SJSA1 (cell line): ENCODE data around the gene TIGIT. TPM values are rescaled to one million over a fixed set of nuclear protein-coding genes. Genes with fewer than 3 reads are reported as not detected.

Source experiments
- DNase-seq, 2 experiments: peaks; one replicate each; pipeline ENCODE4 v3.0.0-alpha.2; 2015 to 2020; ENCODE audit warnings: low spot score in 2 of 2, low read depth in 1 of 2
- H3K27ac ChIP-seq: fragments of 250-450 bp; sonication (Bioruptor Pico); 2 replicates; pipeline ENCODE4 v1.5.1; 2020; ENCODE audit warnings: mild to moderate bottlenecking, moderate library complexity
- H3K27me3 ChIP-seq: fragments of 250-450 bp; sonication (Bioruptor Pico); replicated peaks from 2 replicates; pipeline ENCODE4 v1.5.1; 2020; ENCODE audit warnings: mild to moderate bottlenecking, moderate library complexity
- H3K36me3 ChIP-seq: fragments of 250-450 bp; sonication (Bioruptor Pico); 2 replicates; pipeline ENCODE4 v1.5.1; 2020; ENCODE audit warnings: mild to moderate bottlenecking
- H3K4me1 ChIP-seq: fragments of 250-450 bp; sonication (Bioruptor Pico); replicated peaks from 2 replicates; pipeline ENCODE4 v1.6.1; 2021; ENCODE audit warnings: mild to moderate bottlenecking
- H3K4me3 ChIP-seq: fragments of 250-450 bp; sonication (Bioruptor Pico); 2 replicates; pipeline ENCODE4 v1.5.1; 2020; ENCODE audit warnings: mild to moderate bottlenecking
- H3K9me3 ChIP-seq: fragments of 250-450 bp; sonication (Bioruptor Pico); replicated peaks from 2 replicates; pipeline ENCODE4 v1.5.1; 2020; ENCODE audit warnings: mild to moderate bottlenecking
- total RNA-seq: library from RNA; depleted of rRNA; stranded (reverse); fragments of >200 nt; shearing (Covaris generic); gene quantifications from 2 replicates; pipeline ENCODE4 v1.2.3, GENCODE V29; 2014

TIGIT gene
- total RNA-seq, 1 experiment from 2014 or later = not detected

DNA sequence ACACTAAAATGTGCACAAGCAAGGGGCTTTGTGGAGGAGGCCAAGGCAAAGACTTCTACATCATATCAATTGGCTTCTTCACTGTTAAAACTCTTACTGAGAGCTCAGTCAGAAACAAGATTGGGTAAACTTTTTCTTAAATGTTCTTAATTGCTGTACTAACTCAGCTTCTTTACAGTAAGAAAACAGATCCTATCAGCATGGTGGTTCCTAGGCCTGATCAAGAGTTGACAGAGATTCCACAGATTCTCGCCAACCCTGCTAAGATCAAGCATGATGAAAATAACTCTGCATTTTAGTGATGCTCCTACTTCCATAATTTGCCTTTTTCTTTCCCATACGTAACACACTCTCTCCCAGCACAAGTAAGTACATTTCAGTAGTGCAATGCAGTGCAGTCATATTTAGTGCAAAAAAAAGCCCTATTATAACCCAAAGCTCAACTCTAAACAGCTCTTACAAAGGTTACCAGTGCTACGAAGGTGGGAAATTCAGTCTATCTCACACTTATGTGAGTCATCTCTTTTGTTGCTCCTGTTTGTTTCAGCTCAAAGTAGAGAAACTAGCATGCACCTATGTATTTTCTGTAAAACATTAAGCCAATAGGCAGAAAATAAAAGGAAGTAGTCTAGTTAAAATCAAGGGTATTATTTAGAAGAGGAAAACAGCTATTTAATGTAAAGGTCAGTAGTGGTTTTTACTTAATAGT lies 29.9 kb downstream of the TIGIT start:
- Histone ChIP-seq H3K4me3 (no peak overlapping the region), H3K27ac (no peak overlapping the region), H3K27me3 (no peaks in the 10 kb centered on the region), H3K4me1 (peaks cover 11% of the 10 kb centered on the region; the same call in 1 of the 2 replicates), H3K9me3 (no peaks in the 10 kb centered on the region), H3K36me3 (peaks cover 3% of the 10 kb centered on the region)
- DNase-seq = no peak

GRCh38 chr3:114327665-114328064 lies 33.8 kb downstream of the TIGIT start:
- DNase-seq = no peak

GRCh38 chr3:114328345-114328744 lies 34.5 kb downstream of the TIGIT start:
- no peaks in the 10 kb centered on the region for H3K4me1 ChIP-seq

More at GRCh38 chr3:114327665-114328064, 33.8 kb downstream of the TIGIT start:
- peaks cover 10% of the 10 kb centered on the region for H3K36me3 ChIP-seq
- H3K27me3 ChIP-seq = no peaks in the 10 kb centered on the region
- no peak overlapping the region for H3K4me3 ChIP-seq
- H3K9me3 ChIP-seq = no peaks in the 10 kb centered on the region
- H3K4me1 ChIP-seq = no peaks in the 10 kb centered on the region
- H3K27ac ChIP-seq = no peak overlapping the region

GRCh38 chr3:114329823-114330222 lies 36.0 kb downstream of the TIGIT start:
- H3K4me3 ChIP-seq = no peak overlapping the region
- peaks cover 15% of the 10 kb centered on the region; the same call in 1 of the 2 replicates for H3K36me3 ChIP-seq
- H3K9me3 ChIP-seq = no peaks in the 10 kb centered on the region
- no peak overlapping the region for H3K27ac ChIP-seq
- DNase-seq = no peak
- no peaks in the 10 kb centered on the region for H3K4me1 ChIP-seq
- no peaks in the 10 kb centered on the region for H3K27me3 ChIP-seq

More at GRCh38 chr3:114328345-114328744, 34.5 kb downstream of the TIGIT start:
- H3K9me3 ChIP-seq = no peaks in the 10 kb centered on the region
- no peak overlapping the region for H3K4me3 ChIP-seq
- H3K27ac ChIP-seq = no peak overlapping the region
- no peak for DNase-seq
- H3K27me3 ChIP-seq = no peaks in the 10 kb centered on the region
- peaks cover 15% of the 10 kb centered on the region; the same call in 1 of the 2 replicates for H3K36me3 ChIP-seq

- no peaks in the 10 kb centered on the region for H3K9me3 ChIP-seq
- H3K27ac ChIP-seq = no peak overlapping the region
- H3K4me1 ChIP-seq = no peaks in the 10 kb centered on the region
- H3K27me3 ChIP-seq = no peaks in the 10 kb centered on the region
- H3K36me3 ChIP-seq = peaks cover 18% of the 10 kb centered on the region; the same call in 1 of the 2 replicates
- H3K4me3 ChIP-seq = no peak overlapping the region
- DNase-seq = no peak
Measured at GRCh38 chr3:114331007-114331406, 37.2 kb downstream of the TIGIT start.

DNA sequence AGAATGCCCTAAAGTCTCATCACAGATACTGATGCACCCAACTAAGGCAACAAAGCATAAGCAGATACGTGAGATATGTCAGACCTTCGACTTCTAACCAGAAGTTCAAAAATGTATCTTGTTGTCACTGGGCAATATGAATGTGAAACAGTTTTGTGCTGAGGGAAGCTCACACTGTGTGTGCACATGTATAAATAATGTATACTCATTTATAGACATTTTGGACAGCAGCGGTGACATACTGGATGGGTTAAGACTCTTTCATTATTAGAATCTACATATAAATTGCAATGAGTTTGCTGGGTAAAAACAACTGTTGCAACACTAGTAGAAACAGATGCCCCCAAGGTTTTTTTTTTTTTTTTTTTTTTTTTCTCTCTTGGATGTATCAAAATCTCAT lies 37.9 kb downstream of the TIGIT start:
- Histone ChIP-seq H3K4me1 (no peaks in the 10 kb centered on the region), H3K27me3 (no peaks in the 10 kb centered on the region), H3K36me3 (peaks cover 18% of the 10 kb centered on the region; the same call in 1 of the 2 replicates), H3K9me3 (no peaks in the 10 kb centered on the region), H3K4me3 (no peak overlapping the region), H3K27ac (no peak overlapping the region)
- DNase-seq = no peak

DNA sequence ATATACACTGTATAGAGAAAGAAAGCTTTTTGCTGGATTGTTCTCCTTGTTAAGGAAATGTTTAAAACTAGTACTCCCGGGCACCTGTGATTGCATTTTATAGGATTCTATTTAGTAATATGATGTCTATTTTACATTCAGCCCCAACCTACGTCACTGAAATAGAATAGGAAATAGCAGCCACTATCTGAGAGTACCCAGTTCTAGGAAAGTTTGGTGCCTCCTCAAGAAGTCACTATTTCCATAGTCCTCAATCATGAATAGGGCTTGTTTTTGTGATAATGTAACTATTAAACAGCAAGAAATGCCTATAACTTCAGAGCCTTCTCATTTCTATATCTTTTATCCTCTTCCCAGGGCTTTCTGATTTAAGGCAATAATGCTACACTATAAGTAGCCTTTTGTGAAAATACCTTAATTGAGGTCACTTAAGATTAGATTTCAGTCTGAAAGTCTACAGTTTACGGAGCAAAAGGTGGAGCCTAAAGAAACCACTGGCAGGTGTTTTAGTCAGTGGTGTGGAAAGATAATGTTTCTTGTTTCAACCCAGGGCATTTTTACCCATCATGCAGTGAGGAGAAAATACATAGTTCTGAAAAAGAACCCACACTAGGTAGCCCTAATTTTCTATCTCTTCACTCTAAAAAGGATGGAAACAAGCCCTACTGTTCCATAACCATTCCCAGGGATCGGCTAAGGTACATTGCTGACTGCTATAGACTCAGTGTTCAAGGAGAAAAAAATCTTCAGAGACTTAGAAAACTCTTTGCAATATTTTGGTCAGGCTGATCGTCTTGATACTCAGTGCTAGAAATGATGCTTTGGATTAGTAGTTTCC lies 38.7 kb downstream of the TIGIT start:
- no peaks in the 10 kb centered on the region for H3K9me3 ChIP-seq
- H3K4me3 ChIP-seq = no peak overlapping the region
- no peaks in the 10 kb centered on the region for H3K27me3 ChIP-seq
- H3K4me1 ChIP-seq = no peaks in the 10 kb centered on the region
- H3K27ac ChIP-seq = no peak overlapping the region
- no peak for DNase-seq
- H3K36me3 ChIP-seq = peaks cover 18% of the 10 kb centered on the region; the same call in 1 of the 2 replicates

DNA sequence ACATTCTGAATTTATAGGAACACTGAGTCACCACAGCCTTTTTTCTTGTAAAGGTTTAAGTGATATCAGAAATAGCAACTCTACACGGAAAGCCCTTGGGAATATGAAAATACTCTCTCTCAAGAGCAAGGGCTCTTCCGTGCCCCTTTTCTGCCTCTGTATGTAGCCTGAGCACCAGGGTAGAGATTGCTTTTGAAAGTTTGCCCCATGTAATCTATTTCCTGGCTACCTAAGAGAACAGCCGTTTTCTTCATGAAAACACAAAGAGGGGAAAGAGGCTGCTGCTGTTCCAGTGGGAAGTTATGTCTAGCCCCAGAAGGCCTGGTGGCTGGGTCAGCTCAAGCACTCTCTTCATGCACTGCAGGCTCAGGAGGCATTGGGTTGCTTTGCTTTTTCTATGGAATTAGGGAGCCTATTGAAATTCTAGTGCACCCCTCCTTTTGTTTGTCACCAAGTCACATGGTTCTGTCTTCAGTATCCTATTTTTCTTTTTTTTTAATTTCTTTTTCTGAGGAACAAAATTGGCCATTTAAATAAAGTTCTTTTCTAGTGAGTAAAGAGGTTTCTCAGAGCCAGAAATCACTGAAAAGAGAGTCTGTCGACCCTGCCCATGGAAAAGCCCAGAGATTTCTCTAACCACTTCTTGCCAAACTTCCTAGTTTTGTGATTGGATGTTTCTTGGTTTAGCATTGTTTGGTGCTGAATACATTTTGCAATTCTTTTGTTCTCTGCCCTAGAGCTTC lies 39.5 kb downstream of the TIGIT start:
- Histone ChIP-seq H3K9me3 (no peaks in the 10 kb centered on the region), H3K36me3 (peaks cover 18% of the 10 kb centered on the region; the same call in 1 of the 2 replicates), H3K4me1 (no peaks in the 10 kb centered on the region), H3K27me3 (no peaks in the 10 kb centered on the region), H3K27ac (no peak overlapping the region), H3K4me3 (no peak overlapping the region)
- no peak for DNase-seq

DNA sequence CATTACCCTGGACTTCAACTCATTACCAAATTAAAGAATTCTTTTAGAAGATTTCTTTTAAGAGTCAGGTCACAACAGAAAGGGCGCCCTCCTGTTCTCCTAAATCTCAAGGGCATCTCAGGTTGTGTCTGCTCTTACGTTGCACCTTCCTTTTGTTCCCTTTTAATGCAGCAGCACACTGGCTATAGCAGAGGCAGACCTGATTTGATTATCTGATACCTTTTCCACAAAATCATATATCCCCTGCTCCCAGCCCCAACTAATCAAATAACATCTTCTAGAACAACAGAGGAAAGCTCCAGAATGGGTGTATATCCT lies 40.1 kb downstream of the TIGIT start:
- H3K4me1 ChIP-seq = no peaks in the 10 kb centered on the region
- no peak overlapping the region for H3K27ac ChIP-seq
- H3K36me3 ChIP-seq = peaks cover 18% of the 10 kb centered on the region
- DNase-seq = no peak
- no peak overlapping the region for H3K4me3 ChIP-seq
- no peaks in the 10 kb centered on the region for H3K27me3 ChIP-seq
- no peaks in the 10 kb centered on the region for H3K9me3 ChIP-seq

DNA sequence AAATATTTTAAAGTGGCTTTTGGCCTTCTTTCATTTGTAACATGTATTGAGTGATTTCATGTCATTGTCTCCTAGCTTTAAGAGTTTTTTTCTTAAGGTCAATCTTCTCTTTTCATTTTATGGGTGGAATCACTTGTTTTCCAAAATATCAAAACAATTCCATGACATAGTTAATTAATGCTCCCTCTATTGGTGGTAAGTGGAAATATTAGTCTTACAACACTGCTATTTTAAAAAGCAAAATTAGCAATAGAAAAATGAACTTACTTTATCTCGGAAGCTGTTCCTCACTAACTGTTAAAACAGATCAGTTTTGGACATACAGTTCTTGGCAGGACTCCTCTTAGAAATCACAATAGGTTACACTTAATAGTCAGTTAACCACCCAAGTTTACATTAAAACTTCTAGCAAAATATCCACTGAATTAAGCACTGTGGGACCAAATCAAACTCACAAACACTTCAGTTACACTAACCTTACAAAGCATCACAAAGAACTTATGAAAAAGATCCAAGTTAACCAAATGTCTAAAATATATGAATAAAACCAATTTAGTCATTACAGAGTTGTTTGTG lies 42.4 kb downstream of the TIGIT start:
- DNase-seq = no peak
- Histone ChIP-seq H3K36me3 (peaks cover 24% of the 10 kb centered on the region), H3K27me3 (no peaks in the 10 kb centered on the region), H3K4me1 (no peaks in the 10 kb centered on the region), H3K27ac (no peak overlapping the region), H3K9me3 (no peaks in the 10 kb centered on the region), H3K4me3 (no peak overlapping the region)

GRCh38 chr3:114336857-114337256 lies 43.0 kb downstream of the TIGIT start:
- no peak overlapping the region for H3K4me3 ChIP-seq
- H3K9me3 ChIP-seq = no peaks in the 10 kb centered on the region
- H3K36me3 ChIP-seq = peaks cover 21% of the 10 kb centered on the region
- H3K4me1 ChIP-seq = no peaks in the 10 kb centered on the region
- H3K27me3 ChIP-seq = no peaks in the 10 kb centered on the region
- H3K27ac ChIP-seq = no peak overlapping the region
- DNase-seq = no peak

GRCh38 chr3:114338651-114339357 lies 45.0 kb downstream of the TIGIT start:
- no peak overlapping the region for H3K27ac ChIP-seq
- no peaks in the 10 kb centered on the region for H3K9me3 ChIP-seq
- peaks cover 14% of the 10 kb centered on the region for H3K36me3 ChIP-seq
- H3K4me3 ChIP-seq = no peak overlapping the region
- DNase-seq = no peak
- H3K4me1 ChIP-seq = no peaks in the 10 kb centered on the region
- H3K27me3 ChIP-seq = no peaks in the 10 kb centered on the region

GRCh38 chr3:114344492-114344891 lies 50.7 kb downstream of the TIGIT start:
- no peak for DNase-seq

More at GRCh38 chr3:114344492-114344891, 50.7 kb downstream of the TIGIT start:
- H3K9me3 ChIP-seq = no peaks in the 10 kb centered on the region
- H3K4me3 ChIP-seq = no peak overlapping the region
- no peak overlapping the region for H3K27ac ChIP-seq
- H3K4me1 ChIP-seq = no peaks in the 10 kb centered on the region
- no peaks in the 10 kb centered on the region for H3K27me3 ChIP-seq
- H3K36me3 ChIP-seq = peaks cover 23% of the 10 kb centered on the region
